Muscle layer of duodenum (tissue), 2 donors: ENCODE results near the gene ZNF516.
A peak's percentile ranks its signal among the peaks of the same experiment; 100 is the strongest.

Experiments
- H3K27ac ChIP-seq: one replicate; pipeline ENCODE4 v1.7.0; 2013; ENCODE audit warnings: mild to moderate bottlenecking, low read length
- H3K27me3 ChIP-seq: one replicate; pipeline ENCODE4 v1.7.0; 2013; ENCODE audit warnings: low read depth, mild to moderate bottlenecking, control low read depth, low read length
- H3K36me3 ChIP-seq, 2 donors: one replicate each; pipeline ENCODE4 v1.7.0; 2013; ENCODE audit warnings: low read length in 2 of 2, control low read depth in 1 of 2, mild to moderate bottlenecking in 1 of 2; ENCODE audit not compliant: insufficient read depth in 2 of 2, control insufficient read depth in 1 of 2
- H3K4me1 ChIP-seq, 2 donors: one replicate each; pipeline ENCODE4 v1.7.0; 2013; ENCODE audit warnings: low read length in 2 of 2, mild to moderate bottlenecking in 2 of 2, control low read depth in 1 of 2, moderate library complexity in 1 of 2; ENCODE audit not compliant: insufficient read depth in 2 of 2, control insufficient read depth in 1 of 2
- H3K4me3 ChIP-seq, 2 donors: one replicate each; pipeline ENCODE4 v1.7.0; 2013; ENCODE audit warnings: low read length in 2 of 2, low read depth in 1 of 2, mild to moderate bottlenecking in 1 of 2
- H3K9me3 ChIP-seq, 2 donors: one replicate each; pipeline ENCODE4 v1.7.0; 2013; ENCODE audit warnings: low read length in 2 of 2, control low read depth in 1 of 2, mild to moderate bottlenecking in 1 of 2; ENCODE audit not compliant: control insufficient read depth in 1 of 2
- donor health status: healthy.

Gene ZNF516

GRCh38 chr18:76457957-76458356 is 37.1 kb downstream of the ZNF516 start:
- H3K4me3 ChIP-seq = no peak overlapping the region
- H3K4me1 ChIP-seq = peaks cover 7 to 56% of the 10 kb centered on the region in 2 donors
- no peaks in the 10 kb centered on the region for H3K27me3 ChIP-seq
- H3K36me3 ChIP-seq = peaks cover 6 to 17% of the 10 kb centered on the region in 2 donors
- no peaks in the 10 kb centered on the region for H3K9me3 ChIP-seq
- H3K27ac ChIP-seq = no peak overlapping the region

- Histone ChIP-seq H3K4me3 (no peak overlapping the region), H3K36me3 (peaks cover 6 to 13% of the 10 kb centered on the region in 2 donors), H3K27ac (no peak overlapping the region), H3K27me3 (no peaks in the 10 kb centered on the region), H3K9me3 (no peaks in the 10 kb centered on the region), H3K4me1 (peaks cover 7 to 60% of the 10 kb centered on the region in 2 donors)
Observed at GRCh38 chr18:76457475-76457874, 37.6 kb downstream of the ZNF516 start.

- Histone ChIP-seq H3K4me1 (peaks cover 12 to 66% of the 10 kb centered on the region in 2 donors), H3K4me3 (no peak overlapping the region), H3K27ac (no peak overlapping the region)
Observed at GRCh38 chr18:76456823-76457222, 38.2 kb downstream of the ZNF516 start.

GRCh38 chr18:76456018-76456750 is 38.9 kb downstream of the ZNF516 start:
- Histone ChIP-seq H3K4me1 (peaks cover 12 to 66% of the 10 kb centered on the region in 2 donors), H3K36me3 (peaks cover under 1 to 6% of the 10 kb centered on the region in 2 donors), H3K9me3 (no peaks in the 10 kb centered on the region), H3K27ac (no peak overlapping the region), H3K27me3 (no peaks in the 10 kb centered on the region), H3K4me3 (no peak overlapping the region)

More at GRCh38 chr18:76456823-76457222, 38.2 kb downstream of the ZNF516 start:
- no peaks in the 10 kb centered on the region for H3K9me3 ChIP-seq
- no peaks in the 10 kb centered on the region for H3K27me3 ChIP-seq
- peaks cover 6% of the 10 kb centered on the region in 2 donors for H3K36me3 ChIP-seq

- Histone ChIP-seq H3K4me1 (peaks cover 12 to 61% of the 10 kb centered on the region in 2 donors), H3K36me3 (peaks cover 0 to 6% of the 10 kb centered on the region in 2 donors), H3K27ac (peak overlapping the region; percentile 42), H3K27me3 (no peaks in the 10 kb centered on the region), H3K4me3 (no peak overlapping the region), H3K9me3 (no peaks in the 10 kb centered on the region)
Observed at GRCh38 chr18:76455003-76455676, 39.9 kb downstream of the ZNF516 start.

GRCh38 chr18:76454418-76454817 is 40.6 kb downstream of the ZNF516 start:
- peak overlapping the region; percentile 42 for H3K27ac ChIP-seq

GRCh38 chr18:76453932-76454331 is 41.1 kb downstream of the ZNF516 start:
- Histone ChIP-seq H3K4me1 (peaks cover 14 to 60% of the 10 kb centered on the region in 2 donors), H3K9me3 (no peaks in the 10 kb centered on the region), H3K27ac (peak overlapping the region; percentile 27), H3K4me3 (no peak overlapping the region), H3K27me3 (no peaks in the 10 kb centered on the region), H3K36me3 (peaks cover 0 to 4% of the 10 kb centered on the region in 2 donors)

More at GRCh38 chr18:76454418-76454817, 40.6 kb downstream of the ZNF516 start:
- Histone ChIP-seq H3K27me3 (no peaks in the 10 kb centered on the region), H3K4me1 (peaks cover 12 to 60% of the 10 kb centered on the region in 2 donors), H3K9me3 (no peaks in the 10 kb centered on the region), H3K36me3 (peaks cover 0 to 6% of the 10 kb centered on the region in 2 donors), H3K4me3 (no peak overlapping the region)

- Histone ChIP-seq H3K4me1 (peaks cover 22 to 64% of the 10 kb centered on the region in 2 donors), H3K36me3 (no peaks in the 10 kb centered on the region), H3K27me3 (no peaks in the 10 kb centered on the region), H3K27ac (peak overlapping the region; percentile 32), H3K4me3 (peak overlapping the region in 1 of 2 donors; percentile 4), H3K9me3 (no peaks in the 10 kb centered on the region)
Observed at GRCh38 chr18:76453057-76453561, 41.9 kb downstream of the ZNF516 start.

- peak overlapping the region; percentile 71 to 91 for H3K4me3 ChIP-seq
- H3K36me3 ChIP-seq = no peaks in the 10 kb centered on the region
- H3K4me1 ChIP-seq = peaks cover 23 to 63% of the 10 kb centered on the region in 2 donors
- peak overlapping the region; percentile 96 for H3K27ac ChIP-seq
- no peaks in the 10 kb centered on the region for H3K27me3 ChIP-seq
- no peaks in the 10 kb centered on the region for H3K9me3 ChIP-seq
Observed at GRCh38 chr18:76452357-76452756, 42.7 kb downstream of the ZNF516 start.

- H3K9me3 ChIP-seq = no peaks in the 10 kb centered on the region
- peak overlapping the region; percentile 71 to 91 for H3K4me3 ChIP-seq
- peaks cover 23 to 65% of the 10 kb centered on the region in 2 donors for H3K4me1 ChIP-seq
- H3K36me3 ChIP-seq = no peaks in the 10 kb centered on the region
- no peaks in the 10 kb centered on the region for H3K27me3 ChIP-seq
- H3K27ac ChIP-seq = peak overlapping the region; percentile 96
Observed at GRCh38 chr18:76451396-76452331, 43.4 kb downstream of the ZNF516 start.
